ES-I3 (cell line): ENCODE results near the gene FURIN.
"Not testable (repeated sequence)": the region's sequence is repeated elsewhere in the genome, so short reads cannot be mapped to it uniquely, and the experiment has no call there.

Source experiments
- H3K36me3 ChIP-seq: 2 replicates; pipeline ENCODE4 v1.6.1; 2013; ENCODE audit warnings: mild to moderate bottlenecking, low read length, control low read depth, moderate library complexity; ENCODE audit not compliant: insufficient read depth
- H3K4me1 ChIP-seq: 2 replicates; pipeline ENCODE4 v1.6.1; 2013; ENCODE audit warnings: mild to moderate bottlenecking, control low read depth, low read length; ENCODE audit not compliant: insufficient read depth
- H3K9ac ChIP-seq: 2 replicates; pipeline ENCODE4 v1.6.1; 2013; ENCODE audit warnings: low read depth, mild to moderate bottlenecking, low read length, moderate library complexity
- H3K9me3 ChIP-seq: 2 replicates; pipeline ENCODE4 v1.6.1; 2013; ENCODE audit warnings: mild to moderate bottlenecking, low read length, moderate library complexity; ENCODE audit not compliant: control insufficient read depth, insufficient read depth

FURIN gene

DNA sequence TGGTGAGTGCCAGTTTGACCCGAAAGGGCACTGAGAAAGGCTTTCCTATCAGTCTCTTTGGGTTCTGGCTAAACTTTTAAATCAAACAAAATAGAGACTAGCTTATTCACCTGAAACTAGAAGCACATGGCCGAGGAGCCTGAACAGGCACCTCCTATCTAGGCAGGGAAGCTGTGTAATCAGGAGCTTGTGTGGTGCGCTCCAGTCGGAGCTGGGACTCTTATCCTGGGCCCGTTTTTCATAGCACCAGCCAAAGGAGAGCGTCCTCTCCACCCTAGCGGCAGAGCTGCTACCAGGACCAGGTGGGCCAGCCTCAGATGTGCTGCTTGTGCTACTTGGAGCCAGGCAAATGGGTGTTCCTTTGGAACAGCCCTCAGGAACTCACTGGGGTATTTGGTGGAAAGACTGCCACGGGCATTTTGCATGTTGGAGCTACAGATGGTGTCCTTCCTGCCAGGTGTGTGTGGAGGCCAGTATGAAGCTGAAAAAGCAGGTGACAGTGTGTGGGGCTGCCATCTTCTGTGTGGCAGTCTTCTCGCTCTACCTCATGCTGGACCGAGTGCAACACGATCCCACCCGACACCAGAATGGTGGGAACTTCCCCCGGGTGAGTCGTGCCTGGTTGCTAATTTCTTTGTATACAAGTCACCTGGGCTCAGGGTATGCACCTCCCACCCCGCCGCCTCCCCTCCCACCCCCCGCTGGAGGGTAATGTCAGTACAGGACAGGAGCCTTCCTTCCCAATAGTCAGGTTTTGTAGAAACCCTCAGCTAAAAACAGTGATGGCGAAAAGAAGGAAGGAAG, 35.5 kb downstream of the FURIN start:
- no peaks in the 10 kb centered on the region; the same call in 1 of the 2 replicates for H3K36me3 ChIP-seq
- H3K9ac ChIP-seq, result peak overlapping the region; percentile 81
- H3K4me1 ChIP-seq, result no peaks in the 10 kb centered on the region
- no peaks in the 10 kb centered on the region for H3K9me3 ChIP-seq

DNA sequence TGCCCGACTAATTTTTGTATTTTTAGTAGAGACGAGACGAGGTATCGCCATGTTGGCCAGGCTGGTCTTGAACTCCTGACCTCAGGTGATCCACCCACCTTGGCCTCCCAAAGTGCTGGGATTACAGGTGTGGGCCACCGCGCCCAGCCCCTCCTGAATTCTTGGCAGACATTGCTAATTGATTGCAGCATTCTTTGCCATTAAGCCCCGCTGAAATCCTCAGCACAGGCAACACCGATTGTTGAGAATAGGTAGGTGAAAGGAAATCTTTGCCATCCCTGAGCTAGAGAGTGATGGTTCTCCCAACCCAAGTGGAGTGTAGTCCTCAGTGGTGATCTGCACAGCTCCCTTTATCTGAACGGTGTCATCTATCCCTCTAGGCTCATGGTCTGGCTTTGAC, 36.4 kb downstream of the FURIN start:
- no peaks in the 10 kb centered on the region for H3K9me3 ChIP-seq
- H3K36me3 ChIP-seq, result no peaks in the 10 kb centered on the region; the same call in 1 of the 2 replicates
- H3K4me1 ChIP-seq, result no peaks in the 10 kb centered on the region
- no peak overlapping the region for H3K9ac ChIP-seq

DNA sequence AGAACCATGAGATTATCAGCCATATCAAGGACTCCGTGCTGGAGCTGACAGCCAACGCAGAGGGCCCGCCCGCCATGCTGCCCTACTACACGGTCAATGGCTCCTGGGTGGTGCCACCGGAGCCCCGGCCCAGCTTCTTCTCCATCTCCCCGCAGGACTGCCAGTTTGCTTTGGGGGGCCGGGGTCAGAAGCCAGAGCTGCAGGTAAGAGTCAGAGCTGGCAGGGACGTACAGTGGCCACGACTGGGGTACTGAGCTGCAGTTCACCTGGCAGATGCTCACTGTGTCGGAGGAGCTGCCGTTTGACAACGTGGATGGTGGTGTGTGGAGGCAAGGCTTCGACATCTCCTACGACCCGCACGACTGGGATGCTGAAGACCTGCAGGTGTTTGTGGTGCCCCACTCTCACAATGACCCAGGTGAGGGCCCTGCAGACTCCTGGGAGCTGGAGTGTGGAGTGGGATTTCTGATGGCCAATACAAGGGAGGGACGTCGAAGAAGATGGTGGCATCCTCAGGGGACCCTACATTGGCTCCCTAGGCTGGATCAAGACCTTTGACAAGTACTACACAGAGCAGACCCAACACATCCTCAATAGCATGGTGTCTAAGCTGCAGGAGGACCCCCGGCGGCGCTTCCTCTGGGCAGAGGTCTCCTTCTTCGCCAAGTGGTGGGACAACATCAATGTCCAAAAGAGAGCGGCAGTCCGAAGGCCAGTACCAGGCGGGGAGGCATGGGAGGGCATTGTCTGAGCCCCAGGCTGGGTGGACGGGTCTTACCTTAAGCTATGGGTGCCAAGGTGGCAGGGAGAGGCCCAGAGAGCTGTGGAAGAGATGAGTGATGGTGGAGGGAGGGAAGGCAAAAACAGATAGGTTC, 37.2 kb downstream of the FURIN start:
- H3K4me1 ChIP-seq, result no peaks in the 10 kb centered on the region
- H3K9me3 ChIP-seq, result no peaks in the 10 kb centered on the region
- no peaks in the 10 kb centered on the region; the same call in 1 of the 2 replicates for H3K36me3 ChIP-seq
- H3K9ac ChIP-seq, result no peak overlapping the region

DNA sequence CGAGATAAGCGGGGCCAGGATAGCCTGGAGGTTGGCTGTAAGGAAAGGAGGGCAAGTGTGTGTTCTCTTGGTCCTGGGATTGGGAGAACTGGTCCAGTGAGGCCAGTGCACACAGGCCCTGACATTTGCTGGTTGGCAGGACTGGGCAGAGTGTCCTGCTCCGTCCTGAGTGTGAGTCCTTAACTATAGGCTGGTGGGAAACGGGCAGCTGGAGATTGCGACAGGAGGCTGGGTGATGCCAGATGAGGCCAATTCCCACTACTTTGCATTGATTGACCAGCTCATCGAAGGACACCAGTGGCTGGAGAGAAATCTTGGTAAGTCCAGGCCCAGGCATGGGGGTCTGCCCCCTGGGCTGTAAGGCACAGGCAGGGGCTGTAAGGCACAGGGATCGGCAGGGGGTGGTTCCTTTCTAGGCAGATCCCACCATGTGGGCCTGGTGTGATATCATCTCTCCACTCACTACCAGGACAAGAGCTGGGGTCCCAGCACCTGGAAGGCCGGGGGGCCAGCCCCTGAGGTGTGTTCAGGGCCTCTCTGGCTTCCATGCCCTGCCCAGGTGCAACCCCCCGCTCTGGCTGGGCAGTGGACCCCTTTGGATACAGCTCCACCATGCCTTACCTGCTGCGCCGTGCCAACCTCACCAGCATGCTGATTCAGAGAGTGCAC, 37.9 kb downstream of the FURIN start:
- Histone ChIP-seq H3K4me1 (no peaks in the 10 kb centered on the region), H3K36me3 (no peaks in the 10 kb centered on the region; the same call in 1 of the 2 replicates), H3K9ac (no peak overlapping the region), H3K9me3 (no peaks in the 10 kb centered on the region)

DNA sequence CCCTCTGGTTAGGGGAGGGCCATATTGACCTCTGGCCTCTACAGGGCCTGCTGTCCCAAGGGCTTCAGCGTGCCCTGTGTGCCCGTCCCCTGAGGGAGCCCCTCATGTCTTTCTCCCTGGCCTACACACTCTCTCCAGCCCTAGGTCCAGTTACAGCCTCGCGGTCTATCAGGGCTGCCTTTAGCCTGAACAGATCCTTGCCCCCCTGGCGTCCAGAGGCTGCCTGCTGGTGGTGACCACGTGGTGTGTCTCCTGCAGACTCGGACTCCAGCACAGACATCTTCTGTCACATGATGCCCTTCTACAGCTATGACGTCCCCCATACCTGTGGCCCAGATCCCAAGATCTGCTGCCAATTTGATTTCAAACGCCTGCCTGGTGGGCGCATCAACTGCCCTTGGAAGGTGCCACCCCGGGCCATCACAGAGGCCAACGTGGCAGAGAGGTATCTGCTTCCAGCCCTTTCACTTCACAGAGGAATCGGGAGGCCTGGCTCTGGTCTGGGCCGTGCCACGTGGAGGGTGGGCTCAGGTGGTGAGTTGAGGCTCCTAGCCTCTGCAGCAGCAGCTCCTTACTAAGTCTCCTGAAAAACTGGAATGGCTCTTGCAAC, 38.8 kb downstream of the FURIN start:
- H3K9me3 ChIP-seq, result no peaks in the 10 kb centered on the region
- no peaks in the 10 kb centered on the region; the same call in 1 of the 2 replicates for H3K36me3 ChIP-seq
- H3K4me1 ChIP-seq, result no peaks in the 10 kb centered on the region
- no peak overlapping the region for H3K9ac ChIP-seq

DNA sequence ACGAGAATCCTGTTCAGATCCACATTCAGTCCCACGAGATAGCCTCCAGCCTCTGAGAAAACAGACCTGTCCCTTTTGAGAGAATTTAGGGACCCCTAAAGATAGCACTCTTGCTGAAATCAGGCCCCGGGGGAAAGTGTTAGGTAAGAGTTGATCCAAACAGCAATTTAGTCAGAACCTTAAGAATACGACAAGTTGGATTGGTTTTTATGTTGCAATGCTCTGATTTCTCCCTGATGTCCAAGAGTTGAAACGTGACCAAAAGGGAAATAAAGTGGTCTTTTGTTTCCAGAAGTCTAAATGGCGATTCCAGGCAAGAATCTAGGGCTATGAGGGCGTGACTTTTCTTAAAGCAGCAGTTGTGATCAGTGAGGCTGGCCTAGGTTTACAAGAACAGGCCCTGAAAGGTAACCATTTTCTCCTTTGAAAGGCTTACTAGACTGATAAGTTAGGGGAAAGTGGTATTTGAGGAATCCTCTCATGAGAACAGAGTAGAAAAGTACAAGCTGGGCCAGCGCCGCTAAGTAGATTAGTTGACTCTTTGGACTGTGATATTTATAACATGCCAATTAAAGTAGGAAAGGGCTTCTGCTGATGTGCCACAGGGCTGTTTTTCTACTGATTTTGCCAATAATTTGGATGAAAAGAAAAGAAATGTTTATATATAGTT, 39.6 kb downstream of the FURIN start:
- H3K9me3 ChIP-seq, result no peaks in the 10 kb centered on the region
- H3K36me3 ChIP-seq, result no peaks in the 10 kb centered on the region; the same call in 1 of the 2 replicates
- no peak overlapping the region for H3K9ac ChIP-seq
- H3K4me1 ChIP-seq, result no peaks in the 10 kb centered on the region

DNA sequence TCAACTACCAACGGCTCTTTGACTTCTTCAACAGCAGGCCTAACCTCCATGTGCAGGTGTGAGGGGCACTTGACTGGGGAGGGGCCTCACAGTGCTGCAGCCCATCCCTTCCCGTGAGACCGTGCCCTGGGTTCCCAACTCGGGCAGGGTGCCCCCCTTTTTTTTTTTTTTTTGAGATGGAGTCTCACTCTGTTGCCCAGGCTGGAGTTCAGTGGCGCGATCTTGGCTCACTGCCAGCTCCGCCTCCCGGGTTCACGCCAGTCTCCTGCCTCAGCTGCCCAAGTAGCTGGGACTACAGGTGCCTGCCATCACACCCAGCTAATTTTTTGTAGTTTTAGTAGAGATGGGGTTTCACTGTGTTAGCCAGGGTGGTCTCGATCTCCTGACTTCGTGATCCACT, 41.1 kb downstream of the FURIN start:
- H3K4me1 ChIP-seq, H3K9ac ChIP-seq, H3K36me3 ChIP-seq, H3K9me3 ChIP-seq: not testable (repeated sequence)

DNA sequence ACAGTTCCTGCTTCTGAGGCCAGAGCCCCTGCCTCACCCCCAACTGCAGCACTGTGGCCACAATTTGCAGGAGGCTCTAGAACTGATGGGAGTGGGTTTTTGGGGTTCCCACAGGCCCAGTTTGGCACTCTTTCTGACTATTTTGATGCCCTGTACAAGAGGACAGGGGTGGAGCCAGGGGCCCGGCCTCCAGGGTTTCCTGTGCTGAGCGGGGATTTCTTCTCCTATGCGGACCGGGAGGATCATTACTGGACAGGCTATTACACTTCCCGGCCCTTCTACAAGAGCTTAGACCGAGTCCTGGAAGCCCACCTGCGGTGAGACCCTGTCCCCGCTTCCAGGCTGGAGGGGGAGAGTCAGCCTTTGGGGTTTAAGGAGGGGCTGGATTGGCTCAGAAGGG, 41.6 kb downstream of the FURIN start:
- no peaks in the 10 kb centered on the region; the same call in 1 of the 2 replicates for H3K36me3 ChIP-seq
- no peaks in the 10 kb centered on the region for H3K9me3 ChIP-seq
- no peaks in the 10 kb centered on the region for H3K4me1 ChIP-seq
- H3K9ac ChIP-seq, result no peak overlapping the region

DNA sequence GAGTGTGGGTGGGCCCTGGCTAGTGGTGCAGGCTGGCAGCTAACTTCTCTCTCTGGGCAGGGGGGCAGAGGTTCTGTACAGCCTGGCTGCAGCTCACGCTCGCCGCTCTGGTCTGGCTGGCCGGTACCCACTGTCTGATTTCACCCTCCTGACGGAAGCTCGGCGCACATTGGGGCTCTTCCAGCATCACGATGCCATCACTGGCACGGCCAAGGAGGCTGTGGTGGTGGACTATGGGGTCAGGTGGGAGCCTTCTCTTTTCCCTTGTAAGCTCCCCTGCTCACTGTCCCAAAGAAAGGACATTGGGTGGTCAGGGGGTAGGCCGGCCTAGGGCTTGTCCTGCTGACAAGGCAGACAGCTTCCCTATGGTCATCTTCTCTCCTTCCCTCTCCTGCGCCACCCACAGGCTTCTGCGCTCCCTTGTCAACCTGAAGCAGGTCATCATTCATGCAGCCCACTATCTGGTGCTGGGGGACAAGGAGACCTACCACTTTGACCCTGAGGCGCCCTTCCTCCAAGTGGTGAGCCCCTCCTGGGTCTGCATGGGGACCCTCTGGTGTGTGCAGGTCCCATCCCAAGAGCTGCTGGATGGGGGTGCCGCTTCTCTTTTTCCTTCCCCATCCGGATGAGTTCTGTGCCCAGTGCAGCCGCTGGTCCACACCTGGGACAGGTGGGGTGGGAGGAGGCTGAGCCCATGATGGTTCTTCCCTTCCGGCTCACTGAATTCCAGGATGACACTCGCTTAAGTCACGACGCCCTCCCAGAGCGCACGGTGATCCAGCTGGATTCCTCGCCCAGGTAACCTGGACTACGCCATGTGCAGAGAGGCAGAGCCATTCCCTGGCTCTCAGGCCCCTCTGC, 42.3 kb downstream of the FURIN start:
- Histone ChIP-seq H3K9me3 (no peaks in the 10 kb centered on the region), H3K9ac (no peak overlapping the region), H3K4me1 (peaks cover 4% of the 10 kb centered on the region; the same call in 1 of the 2 replicates), H3K36me3 (no peaks in the 10 kb centered on the region; the same call in 1 of the 2 replicates)

DNA sequence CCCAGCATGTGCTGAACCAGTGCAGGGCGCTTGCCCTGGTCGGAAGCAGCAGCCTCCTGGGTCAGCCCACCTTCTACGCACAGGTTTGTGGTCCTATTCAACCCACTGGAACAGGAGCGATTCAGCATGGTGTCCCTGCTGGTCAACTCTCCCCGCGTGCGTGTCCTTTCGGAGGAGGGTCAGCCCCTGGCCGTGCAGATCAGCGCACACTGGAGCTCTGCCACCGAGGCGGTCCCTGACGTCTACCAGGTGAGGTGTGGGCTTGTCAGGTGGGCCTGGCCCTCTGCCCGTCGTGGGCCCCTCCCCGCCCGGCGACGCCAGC, 42.9 kb downstream of the FURIN start:
- H3K4me1 ChIP-seq, result peaks cover 9% of the 10 kb centered on the region; the same call in 1 of the 2 replicates
- no peak overlapping the region for H3K9ac ChIP-seq
- H3K36me3 ChIP-seq, result no peaks in the 10 kb centered on the region; the same call in 1 of the 2 replicates

DNA sequence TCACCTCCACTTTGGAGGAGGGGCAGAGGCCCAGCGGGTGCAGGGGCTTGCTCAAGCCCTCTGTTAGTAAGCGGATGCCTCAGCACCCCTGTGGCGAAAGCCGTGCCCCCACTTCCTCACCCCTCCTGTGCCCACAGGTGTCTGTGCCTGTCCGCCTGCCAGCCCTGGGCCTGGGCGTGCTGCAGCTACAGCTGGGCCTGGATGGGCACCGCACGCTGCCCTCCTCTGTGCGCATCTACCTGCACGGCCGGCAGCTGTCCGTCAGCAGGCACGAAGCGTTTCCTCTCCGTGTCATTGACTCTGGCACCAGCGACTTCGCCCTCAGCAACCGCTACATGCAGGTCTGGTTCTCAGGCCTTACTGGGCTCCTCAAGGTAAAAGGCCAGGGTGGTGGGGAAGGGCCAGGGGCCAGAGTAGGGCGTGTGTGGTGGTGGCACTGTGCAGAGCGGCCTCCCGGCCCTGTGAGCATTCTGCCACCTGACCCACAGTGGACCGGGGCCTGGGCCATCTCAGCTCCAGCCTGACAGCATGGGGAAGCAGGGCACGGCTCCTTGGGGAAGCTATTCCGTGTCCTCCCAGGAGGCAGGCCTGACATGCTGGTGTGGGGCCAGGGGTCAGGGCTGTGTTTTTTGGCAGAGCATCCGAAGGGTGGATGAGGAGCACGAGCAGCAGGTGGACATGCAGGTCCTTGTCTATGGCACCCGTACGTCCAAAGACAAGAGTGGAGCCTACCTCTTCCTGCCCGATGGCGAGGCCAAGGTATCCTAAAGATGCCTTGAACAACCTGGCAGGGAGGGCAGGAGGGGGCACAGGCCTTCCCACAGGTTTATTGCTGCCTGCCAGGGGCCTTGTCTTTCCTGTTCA, 43.8 kb downstream of the FURIN start:
- no peaks in the 10 kb centered on the region for H3K9me3 ChIP-seq
- H3K4me1 ChIP-seq, result peaks cover 9% of the 10 kb centered on the region; the same call in 1 of the 2 replicates
- no peak overlapping the region for H3K9ac ChIP-seq
- H3K36me3 ChIP-seq, result no peaks in the 10 kb centered on the region; the same call in 1 of the 2 replicates

More for the DNA sequence above, 42.9 kb downstream of the FURIN start:
- no peaks in the 10 kb centered on the region for H3K9me3 ChIP-seq

DNA sequence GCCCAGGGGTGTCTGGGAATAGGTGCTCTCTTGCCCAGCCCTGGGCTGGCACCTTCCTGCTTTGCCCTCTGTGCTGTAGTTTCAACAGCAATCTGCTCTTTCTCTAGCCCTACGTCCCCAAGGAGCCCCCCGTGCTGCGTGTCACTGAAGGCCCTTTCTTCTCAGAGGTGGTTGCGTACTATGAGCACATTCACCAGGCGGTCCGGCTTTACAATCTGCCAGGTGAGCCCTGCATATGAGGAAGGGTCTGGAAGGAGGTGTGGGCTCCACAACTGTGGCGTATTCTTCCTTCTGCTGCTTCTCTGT, 44.3 kb downstream of the FURIN start:
- Histone ChIP-seq H3K9me3 (no peaks in the 10 kb centered on the region), H3K9ac (no peak overlapping the region), H3K36me3 (no peaks in the 10 kb centered on the region; the same call in 1 of the 2 replicates), H3K4me1 (peaks cover 9% of the 10 kb centered on the region; the same call in 1 of the 2 replicates)
